K562 (cell line): Measurements from ENCODE around the gene PIK3CD. TPM values are rescaled to one million over a fixed set of nuclear protein-coding genes. Genes with fewer than 3 reads are reported as not detected.

Source experiments
- BACH1 ChIP-seq: fragments of 200-800 bp; sonication (Bioruptor generic); IDR thresholded peaks from 2 replicates; pipeline ENCODE4 v1.6.1; 2016; ENCODE audit warnings: missing genetic modification characterization, missing compliant biosample characterization
- CUX1 ChIP-seq: fragments of 200-800 bp; sonication (Bioruptor generic); IDR thresholded peaks from 2 replicates; pipeline ENCODE4 v1.6.1; 2016; ENCODE audit warnings: missing genetic modification characterization, missing compliant biosample characterization
- EP400 ChIP-seq: fragments of 450-650 bp; IDR thresholded peaks from 2 replicates; pipeline ENCODE4 v1.6.1; 2017; ENCODE audit warnings: antibody characterized with exemption, mild to moderate bottlenecking, moderate library complexity
- KAT2B ChIP-seq: IDR thresholded peaks from one replicate; pipeline ENCODE4 v1.6.1; 2012; ENCODE audit warnings: low read depth, mild to moderate bottlenecking, control low read depth, inconsistent platforms, low read length, moderate library complexity
- MTA1 ChIP-seq: fragments of 450-650 bp; IDR thresholded peaks from 2 replicates; pipeline ENCODE4 v1.6.1; 2017; ENCODE audit warnings: borderline replicate concordance
- PHF20 ChIP-seq: fragments of 450-650 bp; IDR thresholded peaks from 2 replicates; pipeline ENCODE4 v1.6.1; 2018; ENCODE audit not compliant: partially characterized antibody
- POLR2G ChIP-seq: fragments of 200-400 bp; formaldehyde crosslinking; IDR thresholded peaks from 2 replicates; pipeline ENCODE4 v1.6.1; 2017; ENCODE audit warnings: low read depth, mild to moderate bottlenecking, antibody characterized with exemption, low read length, moderate library complexity
- SIN3A ChIP-seq, 2 experiments: fragments of 150-350 bp in 1 of 2; IDR thresholded peaks; 2 replicates each; pipeline ENCODE4 v1.6.1; 2011 to 2016; ENCODE audit warnings: borderline replicate concordance in 2 of 2, low read depth in 2 of 2, low read length in 2 of 2, mild to moderate bottlenecking in 2 of 2, moderate library complexity in 2 of 2; ENCODE audit not compliant: control insufficient read depth in 1 of 2
- SOX6 ChIP-seq: fragments of 450-650 bp; IDR thresholded peaks from 2 replicates; pipeline ENCODE4 v1.6.1; 2014; ENCODE audit warnings: mild to moderate bottlenecking
- SP2 ChIP-seq: IDR thresholded peaks from 2 replicates; pipeline ENCODE4 v1.6.1; 2011; ENCODE audit warnings: mild to moderate bottlenecking, low read depth, low read length, moderate library complexity; ENCODE audit not compliant: poor library complexity, severe bottlenecking; ENCODE audit errors: extremely low read depth
- SREBF1 ChIP-seq: fragments of 150-350 bp; IDR thresholded peaks from 2 replicates; pipeline ENCODE4 v1.6.1; 2014; ENCODE audit warnings: antibody characterized with exemption, low read depth, low read length, borderline replicate concordance
- TOE1 ChIP-seq, 2 experiments: fragments of 450-650 bp in 1 of 2; sonication (generic) in 1 of 2; formaldehyde crosslinking in 1 of 2; IDR thresholded peaks; 2 replicates each; pipeline versions ENCODE4 v1.7.1 to v1.8.0; 2016 to 2022; ENCODE audit warnings: borderline replicate concordance in 2 of 2, mild to moderate bottlenecking in 2 of 2, antibody characterized with exemption in 1 of 2, inconsistent platforms in 1 of 2, low read depth in 1 of 2, missing genetic modification reagents in 1 of 2, moderate library complexity in 1 of 2
- USF1 ChIP-seq: sonication (generic); formaldehyde crosslinking; IDR thresholded peaks from 2 replicates; pipeline ENCODE4 v1.9.0; 2022; ENCODE audit warnings: mild to moderate bottlenecking, missing genetic modification reagents
- ZBTB11 ChIP-seq, 3 experiments: fragments of 200-800 bp in 1 of 3; fragments of 250-450 bp in 1 of 3; fragments of 450-650 bp in 1 of 3; sonication (Bioruptor Pico) in 1 of 3; sonication (Bioruptor generic) in 1 of 3; formaldehyde crosslinking in 1 of 3; IDR thresholded peaks; 2 replicates each; pipeline versions ENCODE4 v1.6.1 to v1.8.0; 2016 to 2022; ENCODE audit warnings: mild to moderate bottlenecking in 2 of 3, missing genetic modification characterization in 2 of 3, missing compliant biosample characterization in 1 of 3, moderate library complexity in 1 of 3
- ZNF75A ChIP-seq: fragments of 450-650 bp; formaldehyde crosslinking; IDR thresholded peaks from 2 replicates; pipeline ENCODE4 v1.4.0; 2020; ENCODE audit warnings: mild to moderate bottlenecking
- polyA plus RNA-seq, 8 experiments: library from polyadenylated mRNA; depleted of rRNA in 4 of 8; stranded (reverse) in 5 of 8; unstranded in 3 of 8; fragments of >200 nt; fragmentation: Nextera tagmentation in 2 of 8; fragmentation: Illumina TruSeq in 1 of 8; extraction: Ambion mirVana in 2 of 8; extraction: Trizol in 1 of 8; gene quantifications; 2 replicates each; pipeline versions ENCODE4 v1.2.1 to v1.2.3, GENCODE V29; 2011 to 2014; ENCODE audit warnings: inconsistent platforms in 1 of 8, missing spikeins in 1 of 8
- total RNA-seq, 7 experiments: library from RNA; depleted of rRNA in 6 of 7; stranded (reverse); fragments of >200 nt in 6 of 7; fragmentation: Illumina TruSeq in 2 of 7; extraction: Trizol in 2 of 7; gene quantifications; 2 replicates each; pipeline versions ENCODE4 v1.2.1 to v1.2.3, GENCODE V29; 2011 to 2021; ENCODE audit warnings: low replicate concordance in 1 of 7

The PIK3CD gene
- total and polyA plus RNA-seq, 9 of the 15 experiments (the other 6 are each of a cell fraction or from before 2014, with no cell fraction given) = 1.8 to 20.8 (median 7.2) TPM

- TF ChIP-seq SOX6 = peak; percentile 68; the same call in 1 of the 2 replicates
- TF ChIP-seq PHF20 = peak; percentile 94
- peak; percentile 65 to 66; a peak in 2 of 4 replicates for TF ChIP-seq SIN3A (IDR thresholded peaks at IDR 0.05; ENCODE audit: borderline replicate concordance in 2 of 2, control insufficient read depth in 1 of 2, low read depth in 2 of 2, low read length in 2 of 2)
- TF ChIP-seq KAT2B = no peak
- TF ChIP-seq POLR2G = peak; percentile 84
- TF ChIP-seq CUX1 (CRISPR knock-in tag) = peak; percentile 28; the same call in 1 of the 2 replicates
- TF ChIP-seq MTA1 = peak; percentile 64; the same call in 1 of the 2 replicates
- peak; percentile 96 for TF ChIP-seq TOE1 (IDR thresholded peaks at IDR 0.05; ENCODE audit: borderline replicate concordance)
- TF ChIP-seq TOE1 (CRISPR knock-in tag; IDR thresholded peaks at IDR 0.05; ENCODE audit: borderline replicate concordance, low read depth) = no peak
- TF ChIP-seq ZBTB11 (CRISPR knock-in tag; IDR thresholded peaks at IDR 0.05) = peak in 2 of 3 experiments; percentile 42 to 78; a peak in 1 of 6 replicates
- TF ChIP-seq ZNF75A (CRISPR knock-in tag) = peak; percentile 59; the same call in 1 of the 2 replicates
- peak; percentile 95 for TF ChIP-seq EP400
- TF ChIP-seq SP2 = peak; percentile 7
- peak; percentile 47; the same call in 1 of the 2 replicates for TF ChIP-seq BACH1 (tag)
- peak; percentile 93 for TF ChIP-seq USF1
- 0 out of 2 replicates have a peak, but pooled peaks have one; percentile 40 for TF ChIP-seq SREBF1
Observed at GRCh38 chr1:9717193-9718005, 65.9 kb downstream of the PIK3CD start (continued).
